ENCODE results near the gene EFNB2. TPM values are rescaled to one million over a fixed set of nuclear protein-coding genes. Genes with fewer than 3 reads are reported as not detected.

EFNB2 gene
- total and polyA plus RNA-seq, 2 of the 8 experiments (the other 6 are each of a cell fraction or from before 2014, with no cell fraction given): 8.2 to 12.0 TPM

GRCh38 chr13:106540613-106541012 is 5.2 kb upstream of the EFNB2 start:
- H2AFZ ChIP-seq (ENCODE audit: low read length): no peak overlapping the region
- H4K8ac ChIP-seq (ENCODE audit: extremely low read depth, insufficient read depth, low read length): no peak overlapping the region
- FAIRE-seq: no peak
- no peak for DNase-seq (ENCODE audit: low read depth in 1 of 2, low spot score in 2 of 2)
- H3K14ac ChIP-seq (ENCODE audit: insufficient read length): no peak overlapping the region
- WGBS, 2 experiments (ENCODE audit: extremely low coverage in 1 of 2, insufficient coverage in 1 of 2, insufficient read length in 1 of 2, insufficient replicate concordance in 2 of 2, low coverage in 1 of 2, low lambda C conversion rate in 2 of 2, missing lambda C conversion rate in 1 of 2): 82% methylated on average over 4 of the region's 4 CpGs; no CpG with 5 or more reads in 1 of the 2 experiments
- peaks cover 7% of the 10 kb centered on the region; the same call in 1 of the 2 replicates for H3K23me2 ChIP-seq (ENCODE audit: low read depth, low read length)
- POLR2A ChIA-PET (ENCODE audit: partially characterized antibody): no interaction called here
- CTCF ChIA-PET (ENCODE audit: partially characterized antibody): interaction anchor here (0.7 to 1.5 kb wide), 3 partner anchors 80 to 585 kb away, joined by 3 read pairs; no protein-coding TSS in a partner anchor
- H3K4ac ChIP-seq (replicated peaks; ENCODE audit: insufficient read length, low read depth, low read length): no peak overlapping the region
- H3K18ac ChIP-seq (ENCODE audit: extremely low read depth, low read length): no peak overlapping the region
- no peak overlapping the region for H4K91ac ChIP-seq (replicated peaks; ENCODE audit: insufficient read length, low read length)
- no peak overlapping the region for H2AK5ac ChIP-seq (ENCODE audit: low read depth, low read length)
- H3K23ac ChIP-seq (ENCODE audit: insufficient read length): no peak overlapping the region
- peaks cover 6 to 39% (median 15%) of the 10 kb centered on the region in 4 experiments; a peak in 6 of 8 replicates for H3K36me3 ChIP-seq (ENCODE audit: control insufficient read depth in 2 of 4, insufficient read depth in 4 of 4, low read length in 3 of 4)
- no peak overlapping the region for H3K27ac ChIP-seq (ENCODE audit: low read depth, low read length)
- H2BK15ac ChIP-seq (ENCODE audit: low read length): no peak overlapping the region
- no peak overlapping the region for H2BK120ac ChIP-seq (replicated peaks; ENCODE audit: low read depth, low read length)
- H3K4me2 ChIP-seq (ENCODE audit: insufficient read depth in 1 of 2, low read depth in 2 of 2, low read length in 2 of 2): no peak overlapping the region
- no peaks in the 10 kb centered on the region for H3K9me3 ChIP-seq (ENCODE audit: insufficient read depth in 2 of 2, low read depth in 1 of 2, low read length in 1 of 2)
- no peak overlapping the region for H2BK12ac ChIP-seq (ENCODE audit: low read depth, low read length)
- no peak overlapping the region for H3K56ac ChIP-seq (replicated peaks; ENCODE audit: insufficient read length, low read depth, low read length)
- no peaks in the 10 kb centered on the region for H3K27me3 ChIP-seq (replicated peaks in 1 of 4; ENCODE audit: control insufficient read depth in 3 of 4, extremely low read depth in 1 of 4, insufficient read depth in 3 of 4, low read length in 3 of 4)
- H3K79me2 ChIP-seq (ENCODE audit: control insufficient read depth in 1 of 2, insufficient read depth in 2 of 2, low read length in 2 of 2): peaks cover 0 to 16% of the 10 kb centered on the region in 2 experiments; a peak in 2 of 4 replicates
- H2BK20ac ChIP-seq (ENCODE audit: low read length): no peak overlapping the region
- H3K4me1 ChIP-seq (replicated peaks in 1 of 4; ENCODE audit: control insufficient read depth in 3 of 4, insufficient read depth in 4 of 4, low read length in 3 of 4): peaks cover 0 to 5% (median 2%) of the 10 kb centered on the region in 4 experiments; a peak in 2 of 7 replicates
- H4K20me1 ChIP-seq (replicated peaks in 1 of 2; ENCODE audit: control insufficient read depth in 1 of 2, insufficient read depth in 2 of 2, low read length in 2 of 2): peaks cover 5 to 7% of the 10 kb centered on the region in 2 experiments
- H4K5ac ChIP-seq (ENCODE audit: insufficient read length, low read depth, low read length): no peak overlapping the region
- H3K9ac ChIP-seq (replicated peaks in 1 of 4; ENCODE audit: extremely low read depth in 1 of 4, low read depth in 3 of 4, low read length in 3 of 4): no peak overlapping the region
- no peak overlapping the region for H3K4me3 ChIP-seq (ENCODE audit: extremely low read depth in 1 of 4, insufficient read depth in 2 of 4, low read depth in 3 of 4, low read length in 4 of 4)
- no peaks in the 10 kb centered on the region for H3K79me1 ChIP-seq (ENCODE audit: low read depth, low read length)
- H2BK5ac ChIP-seq (ENCODE audit: low read depth, low read length): no peak overlapping the region
- no peak for TF ChIP-seq TAF1 (IDR thresholded peaks at IDR 0.05; ENCODE audit: low read depth, low read length)
- TF ChIP-seq RNF2 (IDR thresholded peaks at IDR 0.05; ENCODE audit: borderline replicate concordance, low read depth, low read length, missing control alignments, poor library complexity, severe bottlenecking): no peak
- TF ChIP-seq POLR2A (IDR thresholded peaks at IDR 0.05; ENCODE audit: control extremely low read depth in 1 of 2, low read depth in 2 of 2, low read length in 2 of 2): no peak
- no peak for TF ChIP-seq SUZ12 (IDR thresholded peaks at IDR 0.05; ENCODE audit: low read length)
- TF ChIP-seq TEAD4 (IDR thresholded peaks at IDR 0.05; ENCODE audit: low read depth, low read length): no peak
- TF ChIP-seq ATF3 (IDR thresholded peaks at IDR 0.05; ENCODE audit: insufficient read depth, low read depth, low read length): no peak
- TF ChIP-seq CBX8 (IDR thresholded peaks at IDR 0.05; ENCODE audit: borderline replicate concordance, low read depth, low read length): no peak
- no peak for TF ChIP-seq CHD2 (IDR thresholded peaks at IDR 0.05; ENCODE audit: low read length)
- no peak for TF ChIP-seq CHD1 (IDR thresholded peaks at IDR 0.05; ENCODE audit: low read depth, low read length)
- no peak for TF ChIP-seq CTBP2 (IDR thresholded peaks at IDR 0.05; ENCODE audit: borderline replicate concordance, insufficient read depth, insufficient read length, low read length)
- no peak for TF ChIP-seq SP4 (IDR thresholded peaks at IDR 0.05; ENCODE audit: low read length)
- TF ChIP-seq SP2 (IDR thresholded peaks at IDR 0.05; ENCODE audit: low read length): no peak
- TF ChIP-seq KDM5A (IDR thresholded peaks at IDR 0.05; ENCODE audit: low read length): no peak
- no peak for TF ChIP-seq SIRT6 (IDR thresholded peaks at IDR 0.05; ENCODE audit: low read length)
- no peak for TF ChIP-seq SIX5 (IDR thresholded peaks at IDR 0.05; ENCODE audit: low read depth, low read length)

All from H1 (cell line).